Fibroblast of villous mesenchyme (primary cell): ENCODE data around the gene CLASP2. TPM values are rescaled to one million over a fixed set of nuclear protein-coding genes. Genes with fewer than 3 reads are reported as not detected.

Source experiments
- DNase-seq: peaks from one replicate; pipeline ENCODE4 v3.0.0-alpha.2; 2010; ENCODE audit warnings: low read depth
- H3K4me3 ChIP-seq: 2 replicates; pipeline ENCODE4 v1.5.1; 2011; ENCODE audit warnings: low read depth, mild to moderate bottlenecking, low read length
- CTCF ChIP-seq: IDR thresholded peaks from 2 replicates; pipeline ENCODE4 v1.5.1; 2012; ENCODE audit warnings: low read depth, mild to moderate bottlenecking, low read length; ENCODE audit not compliant: insufficient read depth
- total RNA-seq: library from RNA; depleted of rRNA; stranded (reverse); fragments of >200 nt; gene quantifications from 2 replicates; pipeline ENCODE4 v1.2.3, GENCODE V29; 2012

CLASP2 gene
- total RNA-seq, 1 donor = 64.3 TPM

GRCh38 chr3:33592999-33593398 lies 125.1 kb downstream of the CLASP2 start:
- H3K4me3 ChIP-seq = no peak overlapping the region
- TF ChIP-seq CTCF = no peak
- DNase-seq = no peak

DNA sequence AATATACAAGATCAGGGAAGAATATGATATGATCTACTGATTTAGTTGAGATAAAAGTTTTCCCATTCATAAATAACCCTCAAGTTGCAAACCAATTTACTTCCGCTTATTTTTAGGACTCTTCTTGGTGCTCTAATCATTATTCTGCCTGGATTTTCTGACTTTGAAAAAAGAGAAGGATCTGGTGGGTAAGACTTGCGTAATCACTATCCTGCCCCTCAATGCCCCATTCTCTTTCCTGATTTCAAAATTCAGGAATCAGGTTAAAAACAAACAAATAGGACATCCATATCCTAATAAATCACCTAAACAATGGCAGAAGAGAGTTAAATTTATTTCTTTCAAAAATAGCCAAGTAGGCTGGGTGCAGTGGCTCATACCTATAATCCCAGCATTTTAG lies 127.5 kb downstream of the CLASP2 start:
- no peak overlapping the region for H3K4me3 ChIP-seq
- TF ChIP-seq CTCF = no peak
- no peak for DNase-seq

DNA sequence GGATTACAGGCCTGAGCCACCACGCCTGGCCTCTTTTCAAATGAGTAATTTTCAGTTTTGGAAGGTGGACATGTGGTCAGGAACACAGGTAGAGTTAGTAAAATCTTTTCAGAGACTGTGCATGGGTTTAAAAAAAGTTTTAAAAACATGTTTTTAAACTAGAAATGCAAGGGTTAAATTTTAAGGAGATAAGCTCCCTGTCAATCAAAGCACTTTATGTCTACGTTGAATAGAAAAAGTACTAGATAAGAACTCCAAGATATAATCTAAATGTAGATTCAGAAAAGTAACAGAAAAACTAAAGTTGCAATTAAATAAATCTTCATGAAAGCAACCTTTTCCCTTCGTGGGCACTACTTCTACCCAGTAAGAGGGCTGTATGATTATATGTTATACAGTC lies 131.7 kb downstream of the CLASP2 start:
- DNase-seq = no peak
- no peak for TF ChIP-seq CTCF
- no peak overlapping the region for H3K4me3 ChIP-seq

GRCh38 chr3:33582234-33582633 lies 135.8 kb downstream of the CLASP2 start:
- no peak for TF ChIP-seq CTCF
- H3K4me3 ChIP-seq = no peak overlapping the region
- no peak for DNase-seq

DNA sequence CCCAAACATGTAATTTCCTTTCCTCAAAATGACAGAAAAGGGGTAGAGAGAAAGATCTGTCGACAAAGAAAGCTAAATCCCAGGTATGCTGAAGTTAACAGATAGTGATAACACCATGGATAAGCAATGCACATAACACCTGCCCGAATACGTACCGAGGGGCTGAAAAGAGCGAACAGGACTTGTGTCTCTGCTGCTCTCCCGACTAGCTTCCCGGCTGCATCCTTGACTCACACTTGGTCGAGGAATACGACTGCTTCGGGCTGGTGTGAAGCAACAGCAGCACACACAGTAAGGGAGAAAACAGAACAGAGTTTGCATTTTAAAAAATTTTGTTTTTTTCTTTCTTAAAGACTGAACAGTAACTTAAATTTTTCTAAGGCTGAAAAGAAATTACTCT lies 136.4 kb downstream of the CLASP2 start:
- DNase-seq = no peak
- no peak for TF ChIP-seq CTCF
- H3K4me3 ChIP-seq = no peak overlapping the region

DNA sequence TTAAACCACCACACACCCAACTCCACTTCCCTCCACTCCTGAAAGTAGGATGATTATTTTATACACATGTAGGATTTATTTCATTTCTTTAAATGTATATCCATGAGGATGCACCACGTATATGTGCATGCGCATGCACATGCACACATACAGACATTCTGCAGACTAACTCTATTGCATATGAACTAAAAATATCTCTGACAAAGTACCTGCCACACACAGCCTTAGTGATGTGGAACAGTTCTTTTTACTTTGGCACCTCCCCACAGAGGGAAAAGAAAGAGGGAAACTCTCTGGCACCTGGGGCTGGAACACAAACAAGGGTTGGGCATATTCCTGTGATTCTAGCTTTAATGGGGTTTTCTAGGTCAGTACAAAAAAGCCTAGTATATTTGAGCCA lies 138.2 kb downstream of the CLASP2 start:
- no peak overlapping the region for H3K4me3 ChIP-seq
- no peak for TF ChIP-seq CTCF
- DNase-seq = no peak

DNA sequence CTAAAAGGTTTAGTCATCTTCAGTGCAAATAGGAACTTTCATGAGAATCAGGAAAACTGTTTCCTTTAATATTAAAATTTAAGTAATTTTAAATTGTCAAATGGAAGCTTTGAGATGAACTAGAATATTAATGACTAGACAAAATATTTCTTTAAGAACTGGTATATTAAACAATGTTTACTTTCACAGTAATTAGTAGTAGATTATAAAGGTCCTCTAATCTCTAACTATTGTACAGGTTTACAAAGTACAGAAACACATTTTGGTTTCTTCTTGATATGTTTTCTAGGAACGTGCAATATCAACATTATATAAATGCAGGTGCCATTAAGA lies 138.9 kb downstream of the CLASP2 start:
- no peak overlapping the region for H3K4me3 ChIP-seq
- no peak for TF ChIP-seq CTCF
- no peak for DNase-seq
